Activated CD4-positive, CD25-positive, alpha-beta regulatory T cell treated with anti-CD3 and anti-CD28 coated beads, Interleukin-2, amount 50 U/mL, for 16 hours (primary cell): ENCODE measurements around the gene LCE3B.
"Not testable (repeated sequence)": the region's sequence is repeated elsewhere in the genome, so short reads cannot be mapped to it uniquely, and the experiment has no call there.

Experiments used
- DNase-seq: peaks from one replicate; pipeline ENCODE4 v3.0.0-alpha.2; 2020; ENCODE audit warnings: low read depth, low spot score

The LCE3B gene

GRCh38 chr1:152613511-152613910 lies at the start of gene LCE3B:
Gene LCE3B, plus strand, starts transcription at chr1:152613811. Its CDS starts 0 bp downstream, at chr1:152613811.
- no peak for DNase-seq

GRCh38 chr1:152565115-152565514 lies 48.5 kb upstream of the LCE3B start:
- DNase-seq = no peak

GRCh38 chr1:152565535-152566215 lies 47.9 kb upstream of the LCE3B start:
- no peak for DNase-seq

GRCh38 chr1:152566681-152567080 lies 46.9 kb upstream of the LCE3B start, which contains the start of gene LCE3E:
Gene LCE3E, minus strand, starts transcription at chr1:152566780. Its CDS starts 572 bp downstream, at chr1:152566208.
- no peak for DNase-seq

GRCh38 chr1:152577168-152577567 lies 36.4 kb upstream of the LCE3B start:
- DNase-seq = no peak

GRCh38 chr1:152579526-152579925 lies 34.1 kb upstream of the LCE3B start:
- not testable (repeated sequence) for DNase-seq

GRCh38 chr1:152580433-152580832 lies 33.2 kb upstream of the LCE3B start, which contains the start of gene LCE3D:
Gene LCE3D, minus strand, starts transcription at chr1:152580516. Its CDS starts 580 bp downstream, at chr1:152579936.
- DNase-seq = no peak

GRCh38 chr1:152582647-152583046 lies 31.0 kb upstream of the LCE3B start:
- DNase-seq = no peak

GRCh38 chr1:152585586-152585985 lies 28.0 kb upstream of the LCE3B start:
- no peak for DNase-seq

GRCh38 chr1:152596986-152597385 lies 16.6 kb upstream of the LCE3B start:
- no peak for DNase-seq

GRCh38 chr1:152599934-152600333 lies 13.7 kb upstream of the LCE3B start, which contains the start of gene LCE3C:
Gene LCE3C, plus strand, starts transcription at chr1:152600234. Its CDS starts 498 bp downstream, at chr1:152600732.
- no peak for DNase-seq

GRCh38 chr1:152621993-152622392 lies 8.4 kb downstream of the LCE3B start:
- no peak for DNase-seq

- DNase-seq = no peak
These were observed 9.2 kb downstream of the LCE3B start, which contains the start of gene LCE3A for GRCh38 chr1:152622803-152623202. Gene LCE3A, minus strand, starts transcription at chr1:152623103. Its CDS starts 0 bp downstream, at chr1:152623103.

- DNase-seq = no peak
These were observed 9.7 kb downstream of the LCE3B start for GRCh38 chr1:152623203-152623844.

GRCh38 chr1:152626744-152627143 lies 13.1 kb downstream of the LCE3B start:
- DNase-seq = no peak

GRCh38 chr1:152630596-152630995 lies 17.0 kb downstream of the LCE3B start:
- no peak for DNase-seq

GRCh38 chr1:152640351-152640750 lies 26.7 kb downstream of the LCE3B start:
- no peak for DNase-seq

GRCh38 chr1:152643945-152644344 lies 30.3 kb downstream of the LCE3B start:
- no peak for DNase-seq

GRCh38 chr1:152645146-152645545 lies 31.5 kb downstream of the LCE3B start:
- DNase-seq = no peak

GRCh38 chr1:152646656-152647055 lies 33.0 kb downstream of the LCE3B start:
- no peak for DNase-seq

GRCh38 chr1:152654110-152654509 lies 40.5 kb downstream of the LCE3B start:
- peak; percentile 5 for DNase-seq

GRCh38 chr1:152656459-152656858 lies 42.8 kb downstream of the LCE3B start:
- no peak for DNase-seq

GRCh38 chr1:152657677-152658076 lies 44.1 kb downstream of the LCE3B start:
- no peak for DNase-seq
